Endothelial cell of hepatic sinusoid (primary cell): ENCODE data around the gene ADAMTS14.
"Not testable (repeated sequence)": the region's sequence is repeated elsewhere in the genome, so short reads cannot be mapped to it uniquely, and the experiment has no call there.

Experiments
- in situ Hi-C: cut with HindIII; loops from 2 replicates; pipeline ENCODE4 v1.10.0; 2017; ENCODE audit warnings: low sequenced_read_pairs

ADAMTS14 gene

DNA sequence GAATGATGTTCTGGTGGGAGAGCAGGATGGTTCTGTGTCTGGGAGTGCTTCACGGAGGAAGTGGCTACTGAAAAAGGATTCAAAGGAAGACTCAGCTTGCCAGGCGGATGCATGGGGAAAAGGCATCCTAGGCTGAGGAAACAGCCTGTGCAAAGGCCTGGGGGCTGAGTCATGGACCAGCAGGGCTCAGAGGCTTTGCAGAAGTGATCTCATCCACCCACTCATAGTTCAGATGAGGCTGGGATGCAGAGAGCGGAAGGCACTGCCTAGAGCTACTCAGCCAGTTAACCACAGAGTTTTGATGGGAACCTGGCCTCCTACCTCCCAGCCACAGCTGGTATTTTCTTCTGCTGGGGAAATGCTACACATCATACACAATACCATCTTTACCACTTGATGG lies 15.8 kb upstream of the ADAMTS14 start:
- in situ Hi-C loops = loop anchor here (5.0 kb wide), 1 partner anchor 79 kb away; no protein-coding TSS in a partner anchor

DNA sequence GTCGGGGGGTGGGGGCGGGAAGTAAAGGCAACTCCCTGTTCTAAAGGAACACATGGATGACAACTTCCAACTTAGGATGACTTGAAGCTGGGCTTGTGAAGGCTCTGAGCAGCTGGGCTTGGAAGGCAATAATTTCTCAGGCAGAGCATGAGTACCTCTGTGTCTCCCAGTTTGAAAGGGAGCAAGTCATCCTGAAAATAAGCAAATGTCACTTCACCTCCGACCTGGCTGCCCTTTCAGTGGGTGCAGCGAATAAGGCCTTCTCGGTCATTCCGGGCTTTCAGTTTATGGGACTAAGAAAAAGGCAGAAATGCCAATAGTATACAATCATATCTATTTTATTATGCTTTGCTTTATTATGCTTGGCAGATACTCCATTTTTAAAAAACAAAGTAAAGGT lies 15.3 kb upstream of the ADAMTS14 start:
- in situ Hi-C loops = loop anchor here (5.0 kb wide), 1 partner anchor 80 kb away; no protein-coding TSS in a partner anchor

DNA sequence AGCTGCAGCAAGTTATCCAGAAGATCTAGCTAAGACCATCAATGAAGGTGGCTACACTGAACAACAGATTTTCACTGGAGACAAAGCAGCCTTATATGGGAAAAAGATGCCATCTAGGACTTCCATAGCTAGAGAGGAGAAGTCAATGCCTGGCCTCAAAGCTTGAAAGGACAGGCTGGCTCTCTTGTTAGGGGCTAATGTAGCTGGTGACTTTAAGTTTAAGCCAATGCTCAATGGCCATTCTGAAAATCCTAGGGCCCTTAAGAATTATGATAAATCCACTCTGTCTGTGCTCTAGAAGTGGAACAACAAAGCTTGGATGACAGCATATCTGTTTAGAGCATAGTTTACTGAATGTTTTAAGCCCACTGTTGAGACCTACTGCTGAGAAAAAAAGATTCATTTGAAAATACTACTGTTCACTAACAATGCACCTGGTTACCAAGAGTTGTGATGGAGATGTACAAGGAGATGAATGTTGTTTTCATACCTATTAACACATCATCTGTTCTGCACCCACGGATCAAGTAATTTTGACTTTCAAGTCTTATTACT lies 13.6 kb upstream of the ADAMTS14 start:
- in situ Hi-C loops = loop anchor here (5.0 kb wide), 1 partner anchor 81 kb away; no protein-coding TSS in a partner anchor

DNA sequence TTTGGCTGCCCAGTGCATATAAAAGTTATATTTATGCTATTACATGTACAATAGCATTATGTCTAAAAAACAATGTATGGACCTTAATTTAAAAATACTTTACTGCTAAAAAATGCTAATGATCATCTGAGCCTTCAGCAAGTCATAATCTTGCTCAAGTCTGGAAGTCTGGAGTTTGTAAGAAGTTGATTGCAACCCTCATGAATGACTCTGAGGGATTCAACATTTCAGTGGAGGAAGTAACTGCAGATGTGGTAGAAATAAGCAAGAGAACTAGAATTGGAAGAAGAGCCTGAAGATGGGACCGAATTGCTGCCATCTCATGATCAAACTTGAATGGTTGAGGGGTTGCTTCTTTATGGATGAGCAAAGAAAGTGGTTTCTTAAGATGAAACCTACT lies 13.0 kb upstream of the ADAMTS14 start:
- in situ Hi-C loops = loop anchor here (5.0 kb wide), 1 partner anchor 82 kb away; no protein-coding TSS in a partner anchor

DNA sequence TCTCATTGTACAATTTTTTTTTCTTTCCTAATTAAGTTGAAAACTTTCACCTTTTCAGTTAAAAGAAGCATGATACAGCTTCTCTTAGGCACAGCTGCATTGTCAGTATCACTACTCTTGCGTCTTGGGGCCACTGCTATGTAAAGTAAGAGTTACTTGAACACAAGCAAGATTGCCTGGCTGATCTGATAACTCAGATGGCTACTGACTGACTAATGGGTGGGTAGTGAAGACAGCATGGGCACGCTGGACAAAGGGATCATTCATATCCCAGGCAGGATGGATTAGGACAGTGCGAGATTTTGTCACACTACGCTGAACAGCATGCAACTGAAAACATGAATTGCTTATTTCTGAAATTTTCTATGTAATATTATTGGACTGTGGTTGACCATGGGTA lies 11.6 kb upstream of the ADAMTS14 start:
- in situ Hi-C loops = no loop called here

DNA sequence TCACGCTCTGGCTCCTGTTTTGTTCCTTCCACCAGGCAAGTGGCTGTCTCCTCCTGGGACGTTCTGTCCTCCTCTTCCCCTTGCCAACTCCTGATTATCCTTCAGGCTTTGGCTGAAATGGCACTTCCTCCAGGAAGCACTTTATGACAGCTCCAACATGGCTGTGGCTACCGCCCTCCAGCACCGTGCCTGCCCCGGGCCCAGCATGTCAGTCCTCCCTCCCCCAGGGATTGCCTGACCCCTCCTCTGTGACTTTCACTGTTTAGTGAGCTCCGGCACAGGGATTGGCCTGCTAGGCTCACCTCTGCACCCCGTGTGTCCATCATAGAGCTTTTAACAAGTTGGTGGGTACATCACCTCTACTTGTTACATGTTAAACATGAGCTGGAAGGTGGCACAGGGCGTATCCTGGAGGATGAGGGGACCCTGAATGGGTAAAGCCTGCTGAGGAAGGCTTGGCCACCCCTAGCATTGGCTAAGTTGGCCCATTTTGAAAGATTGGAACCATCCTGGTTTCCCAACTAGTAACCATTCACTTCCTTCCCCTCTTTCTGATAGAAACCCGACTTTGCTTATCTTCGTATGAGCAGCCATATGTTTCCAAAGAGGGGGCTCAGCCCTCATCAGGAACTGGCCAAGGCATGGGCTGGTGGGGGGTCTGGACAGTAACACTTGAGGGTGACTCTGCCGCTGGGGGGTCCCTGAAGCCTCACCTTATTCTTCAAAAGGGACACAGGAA lies 10.5 kb upstream of the ADAMTS14 start:
- in situ Hi-C loops = no loop called here

DNA sequence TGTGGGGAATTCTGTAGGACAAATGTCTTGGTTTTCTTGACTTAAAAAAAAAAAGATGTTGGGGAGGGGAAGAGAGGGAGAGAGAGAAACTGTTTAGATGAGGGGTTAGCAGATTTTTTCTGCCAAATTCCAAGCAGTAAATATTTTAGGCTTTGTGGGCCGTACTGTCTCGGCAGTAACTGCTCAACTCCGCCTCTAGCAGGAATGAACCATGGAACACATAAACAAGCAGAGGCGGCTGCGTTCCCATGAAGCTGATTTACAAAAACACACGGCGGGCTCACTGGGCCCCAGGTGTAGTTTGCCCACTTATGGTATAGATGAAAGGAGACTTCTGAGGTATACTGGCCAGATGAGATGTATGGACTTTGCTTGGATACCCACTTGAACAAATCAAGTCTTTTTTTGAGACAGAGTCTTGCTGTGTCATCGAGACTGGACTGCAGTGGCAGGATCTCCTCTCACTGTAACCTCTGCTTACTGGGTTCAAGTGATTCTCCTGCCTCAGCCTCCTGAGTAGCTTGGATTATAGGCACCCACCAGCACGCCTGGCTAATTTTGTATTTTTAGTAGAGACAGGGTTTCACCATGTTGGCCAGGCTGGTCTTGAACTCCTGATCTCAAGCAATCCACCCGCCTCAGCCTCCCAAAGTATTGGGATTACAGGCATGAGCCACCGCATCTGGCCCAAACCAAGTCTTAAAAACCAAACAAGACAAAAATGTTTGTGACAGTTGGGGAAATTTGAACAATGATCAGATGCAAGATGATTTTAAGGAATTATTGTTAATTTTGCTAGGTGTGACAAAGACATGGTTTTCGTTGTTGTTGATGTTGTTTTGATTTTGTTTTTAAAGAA lies 9.7 kb upstream of the ADAMTS14 start:
- in situ Hi-C loops = no loop called here

DNA sequence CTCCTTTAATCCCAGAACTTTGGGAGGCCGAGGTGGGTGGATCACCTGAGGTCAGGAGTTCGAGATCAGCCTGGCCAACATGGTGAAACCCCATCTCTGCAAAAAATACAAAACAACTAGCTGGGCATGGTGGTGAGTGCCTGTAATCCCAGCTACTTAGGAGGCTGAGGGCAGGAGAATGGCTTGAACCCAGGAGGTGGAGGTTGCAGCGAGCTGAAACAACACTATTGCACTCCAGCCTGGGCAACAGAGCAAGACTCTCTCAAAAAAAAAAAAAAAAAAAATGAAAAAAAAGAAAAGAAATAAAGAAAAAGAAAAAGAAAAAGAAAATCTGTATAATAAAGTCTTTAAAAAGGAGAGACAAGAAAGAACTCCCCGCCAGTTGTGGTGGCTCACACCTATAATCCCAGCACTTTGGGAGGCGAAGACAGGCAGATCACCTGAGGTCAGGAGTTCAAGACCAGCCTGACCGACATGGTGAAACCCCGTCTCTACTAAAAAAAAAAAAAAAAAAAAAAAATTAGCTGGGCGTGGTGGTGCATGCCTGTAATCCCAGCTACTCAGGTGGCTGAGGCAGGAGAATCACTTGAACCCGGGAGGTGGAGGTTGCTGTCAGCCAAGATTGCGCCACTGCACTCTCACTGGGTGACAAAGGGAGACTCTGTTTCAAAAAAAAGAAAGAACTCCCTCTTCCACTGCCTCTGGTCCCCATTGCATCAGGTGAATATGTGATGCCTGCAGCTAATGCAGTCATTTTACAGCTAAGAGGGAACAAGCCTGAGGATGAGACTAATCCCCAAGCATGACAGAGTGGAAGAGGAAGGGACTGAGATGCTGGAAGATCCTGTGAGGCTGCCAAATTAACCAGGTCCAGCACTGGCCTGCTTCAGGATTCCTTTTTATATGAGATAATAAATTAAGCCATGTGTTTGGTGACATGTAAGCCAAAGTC lies 8.6 kb upstream of the ADAMTS14 start:
- in situ Hi-C loops = not testable (repeated sequence)

DNA sequence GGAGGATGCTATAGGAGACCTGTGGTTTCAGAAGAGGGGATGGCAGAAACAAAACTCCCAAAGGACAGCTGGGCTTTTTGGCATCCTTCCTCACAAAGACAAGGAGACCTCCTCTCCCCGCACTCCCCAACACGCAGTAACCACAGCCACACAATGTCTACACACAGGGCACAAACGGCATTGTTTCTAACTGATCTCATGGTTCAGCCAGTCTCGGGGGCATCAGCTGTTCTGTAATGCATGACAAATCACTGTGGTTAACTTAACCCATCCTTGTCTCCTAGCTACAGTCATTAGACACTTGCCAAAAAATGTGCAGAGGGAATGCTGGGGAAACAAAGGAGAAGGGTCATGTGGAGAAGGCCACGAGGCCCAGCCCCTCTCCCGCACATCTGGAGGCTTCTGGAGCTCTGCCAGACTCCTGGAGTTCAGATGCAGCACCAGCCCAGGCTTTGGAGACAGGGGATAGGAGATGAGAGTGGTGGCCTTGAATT lies 7.6 kb upstream of the ADAMTS14 start:
- in situ Hi-C loops = no loop called here

DNA sequence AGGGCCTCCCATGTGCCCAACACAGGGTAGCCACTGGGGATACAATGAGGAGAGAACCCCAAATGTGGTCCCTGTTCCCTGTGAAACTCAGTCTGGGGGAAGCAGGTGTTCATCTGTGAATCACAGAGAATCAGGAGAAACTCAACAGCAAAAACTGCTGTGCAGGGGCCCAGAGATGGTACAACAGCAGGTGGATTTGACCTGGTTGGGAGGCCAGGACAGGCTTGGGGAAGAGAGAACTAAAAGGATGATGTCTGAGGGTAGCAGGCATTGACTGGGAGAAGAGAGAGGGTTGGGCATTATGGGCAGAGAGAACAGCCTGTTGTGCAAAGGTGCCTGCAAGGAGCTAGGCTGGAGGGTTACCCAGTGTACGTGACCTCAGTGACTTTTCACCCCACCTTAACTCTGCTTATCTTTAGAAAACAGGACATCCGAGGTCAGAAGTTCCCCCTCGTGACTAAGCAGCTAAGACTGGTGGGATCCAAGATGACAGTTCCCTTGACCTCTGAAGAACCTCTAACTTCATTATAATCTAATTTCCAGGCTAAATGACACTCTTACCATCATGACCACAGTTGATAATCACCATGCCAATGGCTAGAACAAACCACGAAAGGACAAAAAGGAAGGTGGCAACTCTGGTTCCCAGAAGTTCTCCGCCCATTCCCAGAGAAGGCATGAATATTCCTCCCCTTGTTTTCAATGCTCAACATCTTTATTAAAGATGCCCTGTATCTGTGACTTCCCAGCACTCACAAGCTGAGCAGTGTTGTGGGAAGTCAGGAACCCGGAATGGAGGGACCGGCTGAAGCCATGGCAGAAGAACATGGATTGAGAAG lies 5.1 kb upstream of the ADAMTS14 start:
- in situ Hi-C loops = no loop called here

DNA sequence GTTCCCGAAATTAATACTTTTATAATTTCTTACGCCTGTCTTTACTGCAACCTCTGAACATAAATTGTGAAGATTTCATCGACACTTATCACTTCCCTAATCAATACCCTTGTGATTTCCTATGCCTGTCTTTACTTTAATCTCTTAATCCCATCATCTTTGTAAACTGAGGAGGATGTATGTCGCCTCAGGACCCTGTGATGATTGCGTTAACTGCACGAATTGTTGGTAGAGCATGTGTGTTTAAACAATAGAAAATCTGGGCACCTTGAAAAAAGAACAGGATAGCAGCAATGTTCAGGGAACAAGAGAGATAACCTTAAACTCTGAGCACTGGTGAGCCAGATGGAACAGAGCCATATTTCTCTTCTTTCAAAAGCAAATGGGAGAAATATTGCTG lies 4.5 kb upstream of the ADAMTS14 start:
- in situ Hi-C loops = not testable (repeated sequence)

DNA sequence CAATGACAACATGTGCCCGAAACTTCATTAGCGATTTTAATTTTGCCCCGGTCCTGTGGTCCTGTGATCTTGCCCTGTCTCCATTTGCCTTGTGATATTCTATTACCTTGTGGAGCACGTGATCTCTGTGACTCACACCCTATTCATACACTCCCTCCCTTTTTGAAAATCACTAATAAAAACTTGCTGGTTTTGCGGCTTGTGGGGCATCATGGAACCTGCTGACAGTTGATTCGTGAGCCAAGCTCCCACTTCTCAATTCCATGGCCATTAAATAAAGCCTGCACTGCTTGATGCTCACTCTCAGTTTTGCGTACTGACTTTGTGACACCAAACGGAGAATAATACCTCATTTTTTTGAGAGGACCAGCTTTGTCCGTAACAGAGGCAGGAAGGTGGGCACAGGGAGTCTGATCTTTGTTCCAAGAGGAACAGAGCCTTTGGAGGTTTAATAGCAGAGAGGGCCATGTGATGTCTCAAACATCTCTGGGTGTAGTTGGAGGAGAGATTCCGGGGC lies 3.8 kb upstream of the ADAMTS14 start:
- in situ Hi-C loops = no loop called here

DNA sequence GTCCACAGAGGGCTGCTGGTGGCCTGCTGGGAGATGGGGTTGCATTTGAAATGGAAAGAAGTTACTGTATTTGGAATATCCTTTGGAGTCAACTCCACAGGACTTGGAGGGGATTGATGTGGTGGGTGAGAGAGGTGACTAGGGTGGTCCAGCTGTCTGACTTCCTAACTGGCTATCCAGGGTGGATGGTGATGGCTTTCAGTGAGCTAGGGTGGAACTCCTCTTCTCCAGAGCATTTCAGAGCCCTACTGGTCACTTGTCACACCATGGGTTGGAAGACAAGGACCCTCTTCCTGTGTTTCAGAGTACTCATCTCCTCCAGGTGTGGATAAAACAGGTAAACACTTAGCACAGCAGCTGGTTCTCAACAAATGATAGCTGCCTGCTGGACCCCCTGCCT lies 3.3 kb upstream of the ADAMTS14 start:
- in situ Hi-C loops = no loop called here

DNA sequence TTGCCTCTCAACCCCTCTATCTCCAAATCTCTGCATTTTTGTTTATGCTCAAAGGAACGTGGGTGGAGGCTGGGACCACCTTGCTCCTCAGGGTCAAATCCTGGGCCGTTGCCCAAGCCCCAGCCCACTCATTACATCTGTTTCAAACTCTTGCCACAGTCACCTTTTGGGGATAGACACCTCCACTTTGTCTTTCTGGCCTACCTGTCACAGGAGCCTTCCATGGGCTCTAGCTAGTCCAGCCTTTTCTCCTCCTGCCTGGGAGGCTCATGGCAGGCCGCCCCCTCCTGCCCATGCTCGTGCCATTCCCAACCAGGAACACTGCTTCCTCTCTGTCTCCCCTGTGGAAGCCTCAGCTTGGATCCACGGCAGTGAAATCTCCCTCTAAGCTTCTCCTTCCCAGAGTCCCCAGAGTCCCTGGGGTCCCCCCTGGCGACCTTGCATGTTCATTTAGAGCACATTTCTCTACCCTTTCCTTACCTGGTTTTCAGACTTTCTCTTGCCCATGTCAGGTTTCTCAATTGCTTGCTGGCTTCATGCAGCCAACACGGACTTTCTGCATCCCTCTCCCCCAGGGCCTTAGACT lies 2.5 kb upstream of the ADAMTS14 start:
- in situ Hi-C loops = loop anchor here (5.0 to 10.0 kb wide), 2 partner anchors 45 to 92 kb away; no protein-coding TSS in a partner anchor

DNA sequence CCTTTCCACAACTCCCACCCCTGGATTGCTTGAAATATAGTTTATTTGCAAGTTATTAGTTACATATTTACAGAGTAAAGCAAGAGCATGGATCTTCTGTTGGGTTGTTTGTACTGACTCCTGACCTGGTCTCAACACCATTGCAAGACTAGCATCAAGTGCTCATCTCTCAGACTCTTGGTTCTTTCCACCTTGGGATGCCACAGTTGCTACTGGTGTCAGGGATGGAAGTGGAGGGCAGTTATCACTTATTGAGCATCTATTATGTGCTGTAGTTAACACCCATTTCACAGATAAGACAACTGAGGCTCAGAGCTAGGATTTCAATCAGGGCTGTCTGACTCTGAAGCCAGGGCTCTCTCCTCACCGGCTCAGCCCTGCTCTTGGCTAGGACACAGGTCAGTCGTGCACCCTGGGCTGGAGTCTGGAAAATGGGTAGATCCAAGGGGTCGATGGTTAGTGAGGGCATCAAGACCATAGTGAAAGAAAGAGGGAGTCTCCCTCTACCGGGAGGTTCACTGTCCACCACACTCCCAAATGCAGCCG lies 614 bp upstream of the ADAMTS14 start:
- in situ Hi-C loops = loop anchor here (5.0 to 10.0 kb wide), 2 partner anchors 47 to 91 kb away; no protein-coding TSS in a partner anchor

DNA sequence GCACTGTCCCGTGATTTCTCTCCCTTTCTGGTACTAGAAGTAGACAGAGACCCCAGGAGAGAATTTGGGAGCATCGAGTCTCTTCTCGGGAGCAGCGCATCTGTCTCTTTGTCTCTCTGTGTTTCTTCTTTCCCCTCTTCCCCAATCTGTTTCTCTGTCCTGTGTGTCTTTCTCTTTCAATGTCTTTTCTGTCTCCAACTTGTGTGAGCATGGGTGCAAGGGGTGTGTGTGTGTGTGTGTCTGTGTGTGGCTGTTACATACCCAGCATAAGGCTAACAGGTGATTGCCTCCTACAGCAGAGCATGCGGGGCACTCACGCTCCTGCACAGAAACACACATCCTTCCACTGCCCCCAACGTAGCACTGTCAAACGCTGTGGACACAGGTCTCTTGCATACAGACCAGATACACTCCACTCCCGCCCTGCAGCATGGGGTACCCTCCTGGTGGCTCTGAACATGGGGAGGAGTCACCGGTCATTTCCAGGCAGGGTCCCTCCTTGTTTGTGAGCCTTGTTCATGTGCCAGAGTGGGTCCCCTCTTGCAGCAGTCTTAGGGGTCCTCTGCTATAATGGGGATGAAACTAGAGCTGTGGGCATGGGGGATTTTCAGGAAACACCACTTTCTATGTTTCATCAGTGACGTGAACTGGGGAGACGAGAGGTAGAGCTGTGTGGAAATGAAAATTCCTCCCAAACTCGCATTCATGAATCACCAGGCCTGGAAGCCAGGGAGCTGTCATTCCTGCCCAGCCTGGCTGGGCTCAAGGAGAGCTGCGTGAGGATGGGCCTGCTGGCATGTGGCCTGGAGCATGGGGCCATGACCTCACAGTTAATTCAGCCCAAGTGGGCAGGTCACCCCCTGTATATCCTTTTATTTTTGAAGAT lies 980 bp downstream of the ADAMTS14 start:
- in situ Hi-C loops = loop anchor here (5.0 to 10.0 kb wide), 2 partner anchors 48 to 89 kb away; no protein-coding TSS in a partner anchor

DNA sequence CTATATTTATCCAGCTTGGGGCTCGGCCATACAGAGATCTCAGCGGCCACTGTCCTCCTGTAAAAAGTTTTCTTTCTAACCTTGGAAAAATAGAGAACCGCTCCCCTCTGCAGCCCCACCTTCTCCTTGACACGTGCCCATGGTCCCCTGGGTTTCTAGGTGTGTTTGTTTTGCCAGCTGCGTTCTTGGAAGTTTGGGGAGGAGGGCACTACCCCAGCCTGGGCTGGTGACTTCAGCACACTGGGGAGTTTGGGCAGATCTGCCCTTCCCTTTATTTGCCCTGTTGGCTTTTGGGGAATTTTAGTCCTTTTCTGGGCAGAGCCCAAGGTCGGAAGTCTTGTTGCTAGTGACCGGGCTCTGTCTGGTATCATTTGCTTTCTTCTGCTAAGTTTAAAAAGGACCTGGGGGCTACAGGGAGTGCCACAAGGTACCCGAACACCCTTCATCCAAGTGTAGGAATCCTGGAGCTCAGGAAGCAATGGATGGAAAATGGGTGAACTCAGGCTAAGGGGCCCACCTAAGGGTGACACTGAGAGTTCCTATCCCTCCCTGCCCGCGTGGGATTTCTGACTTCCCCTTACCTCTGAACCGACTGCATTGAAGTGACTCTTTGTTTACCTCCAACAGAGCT lies 1.7 kb downstream of the ADAMTS14 start:
- in situ Hi-C loops = loop anchor here (5.0 to 10.0 kb wide), 2 partner anchors 49 to 88 kb away; no protein-coding TSS in a partner anchor
